Activated CD4-positive, alpha-beta T cell treated with anti-CD3 and anti-CD28 coated beads for 36 hours (primary cell): ENCODE results near the gene PNMA6A. TPM values are rescaled to one million over a fixed set of nuclear protein-coding genes. Genes with fewer than 3 reads are reported as not detected.
"Not testable (repeated sequence)": the region's sequence is repeated elsewhere in the genome, so short reads cannot be mapped to it uniquely, and the experiment has no call there.

Experiments used
- ATAC-seq: fragments of 200-7000 bp; cut with Tn5 transposase; one replicate; pipeline ENCODE4 v1.10.0; 2021; ENCODE audit warnings: mild to moderate bottlenecking, moderate library complexity
- CTCF ChIA-PET: fragments of 350-600 bp; sonication (Branson Sonifier 250); formaldehyde crosslinking; loops from one replicate; lab custom pipeline; 2021; ENCODE audit warnings: antibody characterized with exemption; lab: Charles Lee
- POLR2A ChIA-PET: fragments of 350-600 bp; sonication (Branson Sonifier 250); formaldehyde crosslinking; loops from one replicate; lab custom pipeline; 2021; ENCODE audit warnings: antibody characterized with exemption, inconsistent platforms; lab: Charles Lee
- DNase-seq: peaks from one replicate; pipeline ENCODE4 v3.0.0-alpha.2; 2020
- H3K27ac Mint-ChIP-seq: one replicate; pipeline ENCODE4 v1.8.0; 2021; ENCODE audit warnings: mixed read lengths
- H3K27me3 Mint-ChIP-seq: one replicate; pipeline ENCODE4 v1.8.0; 2021; ENCODE audit warnings: mixed read lengths
- H3K36me3 Mint-ChIP-seq: one replicate; pipeline ENCODE4 v1.8.0; 2021; ENCODE audit warnings: low read depth, mixed read lengths
- H3K4me1 Mint-ChIP-seq: one replicate; pipeline ENCODE4 v1.8.0; 2021; ENCODE audit warnings: mixed read lengths
- H3K4me3 Mint-ChIP-seq: one replicate; pipeline ENCODE4 v1.8.0; 2021; ENCODE audit warnings: mild to moderate bottlenecking, moderate library complexity, mixed read lengths
- H3K9me3 Mint-ChIP-seq: one replicate; pipeline ENCODE4 v1.8.0; 2021; ENCODE audit warnings: low read depth, mixed read lengths
- intact Hi-C, 2 experiments: fragments of 100-400 bp; cut with DNase I in 1 of 2; cut with micrococcal nuclease in 1 of 2; formaldehyde crosslinking; loops; one replicate each; pipeline versions ENCODE4 v1.14.2 to v1.15.1; 2022 to 2024; cut with DNase I, micrococcal nuclease
- total RNA-seq, 2 experiments: library from RNA; stranded (reverse); gene quantifications; one replicate each; pipeline ENCODE4 v1.2.3, GENCODE V29; 2021

Gene PNMA6A
- total RNA-seq: under 1 TPM; 0.30 to 0.39 TPM

DNA sequence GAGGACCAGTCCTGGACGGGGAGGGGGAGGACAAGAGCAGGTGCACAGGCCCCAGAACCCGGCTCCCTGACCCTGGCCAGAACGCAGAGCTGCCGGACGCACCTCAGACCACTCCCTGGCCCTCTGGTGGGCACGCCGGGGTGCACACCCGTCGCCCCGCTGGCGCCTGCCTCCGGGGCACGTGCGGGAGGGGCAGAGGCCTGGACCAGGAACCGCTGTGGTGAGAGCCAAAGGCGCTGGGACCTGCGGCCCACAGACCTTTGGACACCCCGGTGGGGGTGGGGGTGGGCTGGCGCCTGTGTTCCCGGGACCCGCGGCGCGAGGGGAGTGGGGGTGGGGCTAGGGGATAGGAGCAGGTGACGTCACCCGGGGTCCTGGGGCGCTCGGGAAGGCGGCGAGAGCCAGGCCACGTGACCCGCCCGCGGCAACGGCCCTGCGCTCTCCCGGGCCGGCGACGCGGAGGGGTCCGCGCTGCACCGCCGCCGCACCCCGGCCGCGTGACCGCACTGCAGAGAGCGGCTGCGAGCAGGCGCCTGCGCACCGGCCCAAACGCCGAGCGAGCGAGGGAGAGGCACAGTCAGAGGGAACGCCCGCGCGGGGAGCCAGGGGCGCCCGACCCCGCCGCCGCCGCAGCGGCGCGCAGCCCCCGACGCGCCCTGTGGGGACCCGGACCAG, at the start of gene PNMA6A:
PNMA6A (plus strand) TSS at position 546 of the 675 bp plus-strand sequence. CDS start 609 bp downstream, outside the sequence.
- H3K36me3 Mint-ChIP-seq, H3K9me3 Mint-ChIP-seq, intact Hi-C loops, H3K27me3 Mint-ChIP-seq, DNase-seq, POLR2A ChIA-PET, H3K27ac Mint-ChIP-seq, H3K4me3 Mint-ChIP-seq, CTCF ChIA-PET, H3K4me1 Mint-ChIP-seq: not testable (repeated sequence)
- ATAC-seq: peak; percentile 86

GRCh38 chrX:153026501-153026900, 45.8 kb upstream of the PNMA6A start:
- H3K27me3 Mint-ChIP-seq, H3K4me3 Mint-ChIP-seq, CTCF ChIA-PET, DNase-seq, intact Hi-C loops, POLR2A ChIA-PET, H3K27ac Mint-ChIP-seq, ATAC-seq, H3K9me3 Mint-ChIP-seq, H3K36me3 Mint-ChIP-seq, H3K4me1 Mint-ChIP-seq: not testable (repeated sequence)

DNA sequence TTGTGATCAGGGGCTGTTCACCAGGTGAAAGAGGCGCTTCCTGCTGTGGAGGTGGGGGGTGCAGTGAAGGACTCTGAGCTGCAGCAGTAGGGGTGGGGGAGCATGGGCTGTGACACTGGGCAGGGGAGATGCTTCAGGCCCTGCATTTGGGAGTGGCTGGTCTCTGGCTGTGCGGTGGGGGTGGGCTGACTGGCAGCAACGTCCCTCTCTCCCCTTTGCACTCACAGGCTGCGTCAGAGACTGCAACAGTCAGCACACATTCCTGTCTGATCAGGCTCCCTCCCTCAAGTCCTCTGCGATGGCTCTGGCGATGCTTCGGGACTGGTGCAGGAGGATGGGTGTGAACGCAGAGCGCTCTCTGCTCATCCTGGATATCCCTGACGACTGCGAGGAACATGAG, 43.8 kb upstream of the PNMA6A start:
- CTCF ChIA-PET, ATAC-seq, H3K9me3 Mint-ChIP-seq, POLR2A ChIA-PET, H3K27ac Mint-ChIP-seq, DNase-seq, intact Hi-C loops, H3K27me3 Mint-ChIP-seq, H3K4me3 Mint-ChIP-seq, H3K4me1 Mint-ChIP-seq, H3K36me3 Mint-ChIP-seq: not testable (repeated sequence)

DNA sequence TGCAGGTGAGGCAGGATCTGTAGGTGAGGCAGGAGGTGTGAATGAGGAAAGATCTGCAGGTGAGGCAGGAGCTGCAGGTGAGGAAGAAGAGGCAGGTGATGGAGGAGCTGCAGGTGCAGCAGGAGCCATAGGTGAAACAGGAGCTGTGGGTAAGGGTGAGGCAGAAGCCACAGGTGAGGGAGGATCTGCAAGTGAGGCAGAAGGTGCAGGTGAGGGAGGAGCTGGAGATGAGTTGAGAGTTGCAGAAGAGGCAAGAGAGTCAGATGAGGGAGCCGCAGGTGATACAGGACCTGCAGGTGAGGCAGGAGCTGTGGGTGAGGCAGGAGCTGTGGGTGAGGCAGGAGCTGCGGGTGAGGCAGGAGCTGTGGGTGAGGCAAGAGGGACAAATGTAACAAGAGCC, 43.1 kb upstream of the PNMA6A start:
- no peaks in the 10 kb centered on the region for H3K36me3 Mint-ChIP-seq
- H3K9me3 Mint-ChIP-seq: no peaks in the 10 kb centered on the region
- CTCF ChIA-PET: no interaction called here
- DNase-seq: no peak
- H3K27ac Mint-ChIP-seq: no peak overlapping the region
- H3K4me1 Mint-ChIP-seq: peaks cover 2% of the 10 kb centered on the region
- H3K27me3 Mint-ChIP-seq: no peaks in the 10 kb centered on the region
- no peak for ATAC-seq
- no peak overlapping the region for H3K4me3 Mint-ChIP-seq
- intact Hi-C loops: no loop called here
- POLR2A ChIA-PET: no interaction called here

- ATAC-seq (no peak), DNase-seq (no peak)
- H3K9me3 Mint-ChIP-seq: peaks cover 2% of the 10 kb centered on the region
- H3K27ac Mint-ChIP-seq: no peak overlapping the region
- H3K4me1 Mint-ChIP-seq: peaks cover 2% of the 10 kb centered on the region
- no peak overlapping the region for H3K4me3 Mint-ChIP-seq
- POLR2A ChIA-PET: no interaction called here
- no peaks in the 10 kb centered on the region for H3K36me3 Mint-ChIP-seq
- CTCF ChIA-PET: no interaction called here
- H3K27me3 Mint-ChIP-seq: no peaks in the 10 kb centered on the region
- intact Hi-C loops: loop anchor here (5.0 kb wide), 3 partner anchors 88 to 637 kb away; no protein-coding TSS in a partner anchor
Measured at GRCh38 chrX:153029875-153030274, 42.4 kb upstream of the PNMA6A start.

- ATAC-seq: no peak
- Mint-ChIP-seq H3K9me3 (peaks cover 2% of the 10 kb centered on the region), H3K36me3 (no peaks in the 10 kb centered on the region), H3K4me3 (no peak overlapping the region), H3K27me3 (no peaks in the 10 kb centered on the region), H3K4me1 (peaks cover 2% of the 10 kb centered on the region), H3K27ac (no peak overlapping the region)
- intact Hi-C loops: loop anchor here (5.0 kb wide), 3 partner anchors 88 to 636 kb away; no protein-coding TSS in a partner anchor
- ChIA-PET CTCF (interaction anchor here (0.6 kb wide), 1 partner anchor 421 kb away, joined by 3 read pairs; no protein-coding TSS in a partner anchor), POLR2A (no interaction called here)
- no peak for DNase-seq
Measured at GRCh38 chrX:153030801-153031200, 41.5 kb upstream of the PNMA6A start.

GRCh38 chrX:153032397-153033118, 39.7 kb upstream of the PNMA6A start:
- CTCF ChIA-PET: interaction anchor here (0.7 to 1.9 kb wide), 7 partner anchors 8 to 482 kb away, joined by 3 to 8 read pairs (median 4); no protein-coding TSS in a partner anchor
- Mint-ChIP-seq H3K4me1 (peaks cover 2% of the 10 kb centered on the region), H3K27ac (peak overlapping the region; percentile 84), H3K27me3 (no peaks in the 10 kb centered on the region), H3K4me3 (peak overlapping the region; percentile 76), H3K36me3 (no peaks in the 10 kb centered on the region), H3K9me3 (peaks cover 2% of the 10 kb centered on the region)
- ATAC-seq: peak; percentile 85
- intact Hi-C loops: loop anchor here (1.0 to 5.0 kb wide), 7 partner anchors 73 to 635 kb away; no protein-coding TSS in a partner anchor
- POLR2A ChIA-PET: no interaction called here
- DNase-seq: peak; percentile 78

- ChIA-PET POLR2A (no interaction called here), CTCF (interaction anchor here (0.9 kb wide), 1 partner anchor 613 kb away, joined by 4 read pairs; no protein-coding TSS in a partner anchor)
- ATAC-seq: no peak
- Mint-ChIP-seq H3K27ac (no peak overlapping the region), H3K36me3 (peaks cover 13% of the 10 kb centered on the region), H3K4me1 (no peaks in the 10 kb centered on the region), H3K9me3 (peaks cover 10% of the 10 kb centered on the region), H3K27me3 (no peaks in the 10 kb centered on the region), H3K4me3 (no peak overlapping the region)
- DNase-seq: no peak
- intact Hi-C loops: no loop called here
Measured at GRCh38 chrX:153049093-153049492, 23.2 kb upstream of the PNMA6A start.

- POLR2A ChIA-PET: no interaction called here
- intact Hi-C loops: no loop called here
- Mint-ChIP-seq H3K27ac (no peak overlapping the region), H3K36me3 (peaks cover 13% of the 10 kb centered on the region), H3K4me3 (no peak overlapping the region), H3K9me3 (peaks cover 10% of the 10 kb centered on the region), H3K4me1 (no peaks in the 10 kb centered on the region), H3K27me3 (peaks cover 5% of the 10 kb centered on the region)
- DNase-seq: no peak
- CTCF ChIA-PET: no interaction called here
- ATAC-seq: no peak
Measured at GRCh38 chrX:153052534-153052933, 19.7 kb upstream of the PNMA6A start.

GRCh38 chrX:153055871-153056749, 16.1 kb upstream of the PNMA6A start, which contains the start of gene PNMA3:
Gene PNMA3 (plus strand): TSS chrX:153056470. CDS start chrX:153057056, 586 bp downstream.
- intact Hi-C loops: no loop called here
- ChIA-PET POLR2A (no interaction called here), CTCF (no interaction called here)
- ATAC-seq (no peak), DNase-seq (no peak)
- H3K9me3 Mint-ChIP-seq: no peaks in the 10 kb centered on the region
- H3K27ac Mint-ChIP-seq: no peak within 1 kb of the TSS
- no peak within 1 kb of the TSS for H3K4me3 Mint-ChIP-seq
- H3K36me3 Mint-ChIP-seq: no peaks in the 10 kb centered on the region
- H3K27me3 Mint-ChIP-seq: peaks cover 6% of the 10 kb centered on the region
- H3K4me1 Mint-ChIP-seq: no peaks in the 10 kb centered on the region

DNA sequence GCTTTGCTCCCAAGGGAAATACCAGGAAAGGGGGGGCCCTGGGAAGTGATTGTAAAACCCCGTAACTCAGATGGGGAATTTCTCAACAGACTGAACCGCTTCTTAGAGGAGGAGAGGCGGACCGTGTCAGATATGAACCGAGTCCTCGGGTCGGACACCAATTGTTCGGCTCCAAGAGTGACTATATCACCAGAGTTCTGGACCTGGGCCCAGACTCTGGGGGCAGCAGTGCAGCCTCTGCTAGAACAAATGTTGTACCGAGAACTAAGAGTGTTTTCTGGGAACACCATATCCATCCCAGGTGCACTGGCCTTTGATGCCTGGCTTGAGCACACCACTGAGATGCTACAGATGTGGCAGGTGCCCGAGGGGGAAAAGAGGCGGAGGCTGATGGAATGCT, 15.0 kb upstream of the PNMA6A start:
- no peak overlapping the region for H3K4me3 Mint-ChIP-seq
- H3K9me3 Mint-ChIP-seq: no peaks in the 10 kb centered on the region
- ChIA-PET POLR2A (interaction anchor here (0.9 kb wide), 1 partner anchor 29 kb away, joined by 6 read pairs; no protein-coding TSS in a partner anchor), CTCF (no interaction called here)
- no peak for ATAC-seq
- no peaks in the 10 kb centered on the region for H3K4me1 Mint-ChIP-seq
- no peak for DNase-seq
- H3K27me3 Mint-ChIP-seq: peaks cover 6% of the 10 kb centered on the region
- no peaks in the 10 kb centered on the region for H3K36me3 Mint-ChIP-seq
- no peak overlapping the region for H3K27ac Mint-ChIP-seq
- intact Hi-C loops: no loop called here
